Measurements from ENCODE around the gene SORCS3.

GRCh38 chr10:104735757-104736391, 94.8 kb downstream of the SORCS3 start:
- TF ChIP-seq CTCF (conservative IDR thresholded peaks at IDR 0.05) (no peak), EZH2 (IDR thresholded peaks at IDR 0.05; ENCODE audit: low read depth) (no peak)
